WERI-Rb-1 (cell line): ENCODE measurements around the gene SLC25A25.

ENCODE experiments used
- DNase-seq: peaks from one replicate; pipeline ENCODE4 v3.0.0-alpha.2; 2020
- H3K27ac ChIP-seq: fragments of 250-450 bp; sonication (Bioruptor Pico); 2 replicates; pipeline ENCODE4 v1.5.1; 2020; ENCODE audit warnings: mild to moderate bottlenecking, moderate library complexity
- H3K27me3 ChIP-seq: fragments of 250-450 bp; sonication (Bioruptor Pico); 2 replicates; pipeline ENCODE4 v1.5.1; 2021; ENCODE audit warnings: mild to moderate bottlenecking, low read depth, moderate library complexity; ENCODE audit not compliant: insufficient read depth, severe bottlenecking
- H3K36me3 ChIP-seq: fragments of 250-450 bp; sonication (Bioruptor Pico); 2 replicates; pipeline ENCODE4 v1.5.1; 2020; ENCODE audit warnings: mild to moderate bottlenecking, moderate library complexity
- H3K4me3 ChIP-seq: 2 replicates; pipeline ENCODE4 v1.5.1; 2011; ENCODE audit warnings: low read depth, mild to moderate bottlenecking, control low read depth, low read length
- H3K9me3 ChIP-seq: fragments of 250-450 bp; sonication (Bioruptor Pico); 2 replicates; pipeline ENCODE4 v1.5.1; 2021; ENCODE audit warnings: mild to moderate bottlenecking, moderate library complexity; ENCODE audit not compliant: severe bottlenecking
- CTCF ChIP-seq: IDR thresholded peaks from 2 replicates; pipeline ENCODE4 v1.5.1; 2011; ENCODE audit warnings: low read depth, mild to moderate bottlenecking, control low read depth, inconsistent platforms, low read length

The SLC25A25 gene

GRCh38 chr9:128102196-128102595, 34.2 kb downstream of the SLC25A25 start:
- no peak for TF ChIP-seq CTCF
- Histone ChIP-seq H3K27ac (no peak overlapping the region), H3K27me3 (no peaks in the 10 kb centered on the region), H3K9me3 (no peaks in the 10 kb centered on the region), H3K36me3 (peaks cover 70% of the 10 kb centered on the region), H3K4me3 (no peak overlapping the region)
- DNase-seq, result no peak

- H3K36me3 ChIP-seq, result peaks cover 78% of the 10 kb centered on the region
- H3K9me3 ChIP-seq, result no peaks in the 10 kb centered on the region
- no peak for TF ChIP-seq CTCF
- peak; percentile 48 for DNase-seq
- peak overlapping the region; percentile 37 for H3K27ac ChIP-seq
- no peaks in the 10 kb centered on the region for H3K27me3 ChIP-seq
- no peak overlapping the region for H3K4me3 ChIP-seq
These were observed 35.0 kb downstream of the SLC25A25 start for GRCh38 chr9:128102861-128103588.

- peak; percentile 70 for TF ChIP-seq CTCF
- Histone ChIP-seq H3K27me3 (no peaks in the 10 kb centered on the region), H3K36me3 (peaks cover 84% of the 10 kb centered on the region), H3K4me3 (no peak overlapping the region), H3K9me3 (no peaks in the 10 kb centered on the region), H3K27ac (peak overlapping the region; percentile 37)
- peak; percentile 56 for DNase-seq
These were observed 35.5 kb downstream of the SLC25A25 start for GRCh38 chr9:128103589-128103962.

- no peak overlapping the region; the same call in 1 of the 2 replicates for H3K27ac ChIP-seq
- TF ChIP-seq CTCF, result no peak
- H3K36me3 ChIP-seq, result peaks cover 84% of the 10 kb centered on the region
- H3K9me3 ChIP-seq, result no peaks in the 10 kb centered on the region
- H3K27me3 ChIP-seq, result no peaks in the 10 kb centered on the region
- H3K4me3 ChIP-seq, result no peak overlapping the region
- DNase-seq, result no peak
These were observed 36.2 kb downstream of the SLC25A25 start for GRCh38 chr9:128104171-128104618.

- no peak for TF ChIP-seq CTCF
- no peak overlapping the region for H3K4me3 ChIP-seq
- no peaks in the 10 kb centered on the region for H3K9me3 ChIP-seq
- peaks cover 76% of the 10 kb centered on the region for H3K36me3 ChIP-seq
- H3K27me3 ChIP-seq, result no peaks in the 10 kb centered on the region
- no peak for DNase-seq
- no peak overlapping the region for H3K27ac ChIP-seq
These were observed 37.6 kb downstream of the SLC25A25 start for GRCh38 chr9:128105538-128106175.
